ENCODE data around the gene CAV2. TPM values are rescaled to one million over a fixed set of nuclear protein-coding genes. Genes with fewer than 3 reads are reported as not detected.

The CAV2 gene
- total and polyA plus RNA-seq, 2 of the 8 experiments (the other 6 are each of a cell fraction or from before 2014, with no cell fraction given): 2.8 to 4.7 TPM

DNA sequence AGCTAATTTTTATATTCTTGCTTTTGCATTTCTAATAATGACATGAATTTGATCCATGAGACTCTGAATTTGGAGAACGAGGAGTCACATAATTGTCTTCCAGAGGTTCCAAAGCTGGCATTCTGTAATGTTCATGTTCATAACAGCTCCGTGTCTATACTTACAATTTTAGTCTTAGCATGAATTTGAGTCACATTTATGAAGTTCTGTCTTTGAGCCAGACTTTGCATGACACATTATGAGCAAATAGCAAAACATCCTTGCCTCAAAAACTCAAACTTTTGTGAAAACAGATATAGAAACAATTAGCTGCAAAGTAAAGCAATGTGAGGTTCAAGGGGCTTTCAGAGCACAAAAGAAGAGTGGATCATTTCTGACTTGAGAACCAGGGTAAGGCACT is 44.5 kb upstream of the CAV2 start (continued):
- no peak for TF ChIP-seq USF2 (IDR thresholded peaks at IDR 0.05; ENCODE audit: low read length)
- TF ChIP-seq BCL11A (IDR thresholded peaks at IDR 0.05; ENCODE audit: low read depth in 2 of 2, low read length in 2 of 2): no peak
- no peak for TF ChIP-seq RNF2 (IDR thresholded peaks at IDR 0.05; ENCODE audit: borderline replicate concordance, low read depth, low read length, missing control alignments, poor library complexity, severe bottlenecking)
- no peak for TF ChIP-seq SIX5 (IDR thresholded peaks at IDR 0.05; ENCODE audit: low read depth, low read length)
- no peak for TF ChIP-seq RAD21 (IDR thresholded peaks at IDR 0.05 in 1 of 2, conservative IDR thresholded peaks at IDR 0.05 in 1 of 2; ENCODE audit: low read depth in 2 of 2, low read length in 2 of 2)
- no peak for TF ChIP-seq CREB1 (IDR thresholded peaks at IDR 0.05)
